Colonic mucosa (tissue), 4 donors: ENCODE results near the gene EID3. TPM values are rescaled to one million over a fixed set of nuclear protein-coding genes. Genes with fewer than 3 reads are reported as not detected.

ENCODE experiments used
- DNase-seq: peaks from one replicate; pipeline ENCODE4 v3.0.0-alpha.2; 2020
- H3K27ac ChIP-seq: fragments of 200-600 bp; one replicate; pipeline ENCODE4 v1.8.0; 2021
- H3K27me3 ChIP-seq: fragments of 200-600 bp; one replicate; pipeline ENCODE4 v1.8.0; 2021
- H3K36me3 ChIP-seq: fragments of 200-600 bp; one replicate; pipeline ENCODE4 v1.8.0; 2021
- H3K4me1 ChIP-seq: fragments of 200-600 bp; one replicate; pipeline ENCODE4 v1.8.0; 2021; ENCODE audit warnings: mild to moderate bottlenecking
- H3K4me3 ChIP-seq: fragments of 200-600 bp; one replicate; pipeline ENCODE4 v1.8.0; 2021
- H3K9ac ChIP-seq, 2 donors: one replicate each; pipeline ENCODE4 v1.7.0; 2013; ENCODE audit warnings: control low read depth in 2 of 2, low read depth in 2 of 2, low read length in 2 of 2
- H3K9me3 ChIP-seq: fragments of 200-600 bp; one replicate; pipeline ENCODE4 v1.8.0; 2021
- CTCF ChIP-seq: fragments of 200-600 bp; IDR thresholded peaks from one replicate; pipeline ENCODE4 v1.8.0; 2022; ENCODE audit warnings: antibody characterized with exemption, mild to moderate bottlenecking
- intact Hi-C: fragments of 100-400 bp; cut with DNase I; formaldehyde crosslinking; loops from one replicate; pipeline ENCODE4 v1.14.1; 2022
- total RNA-seq, 2 donors: library from RNA; stranded (reverse); fragmentation: NEBNext Ultra II Directional in 1 of 2; extraction: Animal tissue kit (Norgen Biotek cat#: 25700) in 1 of 2; gene quantifications; one replicate each; pipeline ENCODE4 v1.2.1, GENCODE V29; 2021
- donor health status: healthy.
- donor health status: DM: no; HTN: no; CAD: no.
- donor health status: DM: no; HTN: no; CAD: no.

The EID3 gene
- total RNA-seq, 2 donors from 2014 or later: 0.98 to 2.5 TPM

DNA sequence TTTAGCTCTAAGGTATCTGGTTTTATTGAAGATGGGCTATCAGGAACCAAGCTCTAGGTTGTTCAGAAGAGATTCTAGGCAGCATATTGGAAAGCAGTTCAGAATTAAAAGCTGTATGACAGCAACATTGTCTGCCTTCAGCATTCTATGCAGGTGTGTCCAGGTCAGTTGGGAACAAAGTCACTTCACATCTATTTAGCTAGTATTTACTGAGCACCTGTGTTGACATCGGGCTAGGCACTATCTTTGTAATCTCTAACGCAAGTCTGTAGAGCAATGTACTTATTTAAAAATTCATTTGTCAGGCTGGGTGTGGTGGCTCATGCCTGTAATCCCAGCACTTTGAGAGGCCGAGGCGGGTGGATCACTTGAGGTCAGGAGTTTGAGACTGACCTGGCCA is 6.8 kb upstream of the EID3 start:
- no peak for TF ChIP-seq CTCF
- peaks cover 10% of the 10 kb centered on the region for H3K4me1 ChIP-seq
- no peak overlapping the region for H3K9ac ChIP-seq
- H3K36me3 ChIP-seq: no peaks in the 10 kb centered on the region
- H3K27me3 ChIP-seq: no peaks in the 10 kb centered on the region
- no peak for DNase-seq
- no peaks in the 10 kb centered on the region for H3K9me3 ChIP-seq
- intact Hi-C loops: loop anchor here (5.0 kb wide), 1 partner anchor 79 kb away; the partner anchor contains the start of gene TXNRD1
- H3K4me3 ChIP-seq: no peak overlapping the region
- H3K27ac ChIP-seq: no peak overlapping the region

DNA sequence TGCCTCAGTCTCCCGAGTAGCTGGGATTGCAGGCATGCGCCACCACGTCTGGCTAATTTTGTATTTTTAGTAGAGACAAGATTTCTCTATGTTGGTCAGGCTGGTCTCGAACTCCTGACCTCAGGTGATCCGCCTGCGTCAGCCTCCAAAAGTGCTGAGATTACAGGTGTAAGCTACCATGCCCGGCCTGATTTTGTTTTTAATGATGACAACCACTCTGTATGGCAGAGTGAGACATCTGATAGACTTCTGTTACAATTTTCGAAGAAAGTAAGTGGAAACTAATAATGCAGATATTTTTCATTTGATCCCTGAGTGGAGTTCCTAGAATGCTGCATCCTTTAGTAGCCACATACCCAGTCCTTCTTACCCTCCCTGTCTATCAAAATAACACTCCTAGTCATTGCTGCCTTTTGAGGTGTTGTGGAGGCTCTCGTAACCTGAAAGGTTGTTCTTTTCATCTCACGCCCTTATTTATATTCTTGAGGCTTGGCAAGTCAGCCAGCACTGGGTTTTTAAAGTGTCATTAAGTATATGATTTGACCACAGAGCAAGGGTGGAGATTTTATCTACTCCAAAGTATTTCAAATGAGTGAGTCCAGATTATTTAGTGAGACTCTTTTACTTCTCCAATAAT is 5.9 kb upstream of the EID3 start:
- intact Hi-C loops: loop anchor here (5.0 kb wide), 1 partner anchor 80 kb away; the partner anchor contains the start of gene TXNRD1
- H3K36me3 ChIP-seq: no peaks in the 10 kb centered on the region
- peaks cover 10% of the 10 kb centered on the region for H3K4me1 ChIP-seq

GRCh38 chr12:104299842-104300481 is 3.6 kb upstream of the EID3 start:
- H3K36me3 ChIP-seq: no peaks in the 10 kb centered on the region
- TF ChIP-seq CTCF: no peak
- peaks cover 13% of the 10 kb centered on the region for H3K4me1 ChIP-seq
- DNase-seq: no peak
- intact Hi-C loops: loop anchor here (5.0 to 10.0 kb wide), 2 partner anchors 55 to 83 kb away; partner anchors contain the start of gene TXNRD1
- no peaks in the 10 kb centered on the region for H3K27me3 ChIP-seq
- no peak overlapping the region for H3K27ac ChIP-seq
- H3K9me3 ChIP-seq: no peaks in the 10 kb centered on the region
- no peak overlapping the region for H3K9ac ChIP-seq
- no peak overlapping the region for H3K4me3 ChIP-seq

More for the DNA sequence above, 5.9 kb upstream of the EID3 start:
- H3K27me3 ChIP-seq: no peaks in the 10 kb centered on the region
- no peak overlapping the region for H3K9ac ChIP-seq
- no peak for DNase-seq
- no peak for TF ChIP-seq CTCF
- no peak overlapping the region for H3K27ac ChIP-seq
- no peak overlapping the region for H3K4me3 ChIP-seq
- no peaks in the 10 kb centered on the region for H3K9me3 ChIP-seq

DNA sequence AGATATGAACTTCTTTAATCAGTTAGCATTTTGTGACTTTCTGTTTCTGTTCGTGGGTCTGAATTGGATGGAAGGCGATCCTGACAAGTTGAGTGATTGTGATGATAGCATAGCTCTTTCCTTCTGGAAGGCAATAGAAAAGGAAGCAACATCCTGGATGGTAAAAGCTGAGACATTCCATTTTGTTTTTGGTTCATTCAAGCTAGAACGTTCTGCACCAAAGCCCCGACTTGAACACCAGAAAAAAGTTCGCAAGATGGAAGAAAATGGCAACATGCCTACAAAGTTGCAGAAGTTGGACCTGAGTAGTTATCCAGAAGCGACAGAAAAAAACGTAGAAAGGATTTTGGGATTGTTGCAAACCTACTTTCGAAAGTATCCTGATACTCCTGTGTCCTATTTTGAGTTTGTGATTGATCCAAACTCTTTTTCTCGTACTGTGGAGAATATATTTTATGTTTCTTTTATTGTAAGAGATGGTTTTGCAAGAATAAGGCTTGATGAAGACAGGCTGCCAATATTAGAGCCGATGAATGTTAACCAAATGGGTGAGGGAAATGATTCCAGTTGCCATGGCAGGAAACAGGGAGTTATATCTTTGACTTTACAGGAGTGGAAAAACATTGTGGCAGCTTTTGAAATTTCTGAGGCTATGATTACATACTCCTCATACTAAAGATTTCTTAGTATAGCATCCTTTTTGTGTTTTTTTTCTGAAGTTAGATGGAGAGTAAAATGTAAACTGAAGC is 896 bp downstream of the EID3 start:
- no peak overlapping the region for H3K9ac ChIP-seq
- H3K27me3 ChIP-seq: no peaks in the 10 kb centered on the region
- no peak for TF ChIP-seq CTCF
- intact Hi-C loops: loop anchor here (10.0 kb wide), 1 partner anchor 50 kb away; no protein-coding TSS in a partner anchor
- H3K27ac ChIP-seq: peak overlapping the region; percentile 51
- peak overlapping the region; percentile 34 for H3K4me3 ChIP-seq
- peaks cover 3% of the 10 kb centered on the region for H3K4me1 ChIP-seq
- no peaks in the 10 kb centered on the region for H3K9me3 ChIP-seq
- no peak for DNase-seq
- H3K36me3 ChIP-seq: no peaks in the 10 kb centered on the region

- intact Hi-C loops: loop anchor here (10.0 kb wide), 1 partner anchor 49 kb away; no protein-coding TSS in a partner anchor
- DNase-seq: no peak
- H3K27me3 ChIP-seq: no peaks in the 10 kb centered on the region
- no peaks in the 10 kb centered on the region for H3K36me3 ChIP-seq
- no peaks in the 10 kb centered on the region for H3K9me3 ChIP-seq
- TF ChIP-seq CTCF: no peak
- H3K27ac ChIP-seq: no peak overlapping the region
- peaks cover 3% of the 10 kb centered on the region for H3K4me1 ChIP-seq
- no peak overlapping the region for H3K4me3 ChIP-seq
- H3K9ac ChIP-seq: no peak overlapping the region
Measured at GRCh38 chr12:104305349-104305748, 1.8 kb downstream of the EID3 start.
